ENCODE data around the gene CDC7.
"Not testable (repeated sequence)": the region's sequence is repeated elsewhere in the genome, so short reads cannot be mapped to it uniquely, and the experiment has no call there.

CDC7 gene

GRCh38 chr1:91500756-91501522 is at the start of gene CDC7:
TSS of gene CDC7 (plus strand) at chr1:91500851. CDS start at chr1:91501717, 866 bp downstream.
- DNase-seq (ENCODE audit: low read depth): peak; percentile 90

- DNase-seq (ENCODE audit: low read depth): no peak
Observed at GRCh38 chr1:91454136-91454535, 46.5 kb upstream of the CDC7 start.

DNA sequence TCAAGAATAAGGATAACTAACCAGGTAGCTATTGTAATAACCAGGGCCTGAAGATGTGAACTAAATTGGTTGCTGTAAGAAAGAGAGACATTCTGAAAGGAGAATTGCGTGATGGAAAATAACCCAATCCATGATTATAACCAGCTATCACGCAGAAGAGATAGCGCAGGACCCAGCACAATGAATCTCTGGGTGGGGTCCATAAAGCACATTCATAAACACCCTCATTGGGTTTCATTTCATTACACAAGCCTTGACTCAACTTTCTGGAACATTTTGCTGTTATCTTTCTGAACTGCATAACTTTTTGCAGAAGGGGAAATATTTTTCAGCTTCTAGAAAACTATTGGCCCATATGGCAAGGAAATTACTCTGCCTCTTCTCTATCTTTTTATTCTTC is 45.3 kb upstream of the CDC7 start:
- no peak for DNase-seq (ENCODE audit: low read depth)

DNA sequence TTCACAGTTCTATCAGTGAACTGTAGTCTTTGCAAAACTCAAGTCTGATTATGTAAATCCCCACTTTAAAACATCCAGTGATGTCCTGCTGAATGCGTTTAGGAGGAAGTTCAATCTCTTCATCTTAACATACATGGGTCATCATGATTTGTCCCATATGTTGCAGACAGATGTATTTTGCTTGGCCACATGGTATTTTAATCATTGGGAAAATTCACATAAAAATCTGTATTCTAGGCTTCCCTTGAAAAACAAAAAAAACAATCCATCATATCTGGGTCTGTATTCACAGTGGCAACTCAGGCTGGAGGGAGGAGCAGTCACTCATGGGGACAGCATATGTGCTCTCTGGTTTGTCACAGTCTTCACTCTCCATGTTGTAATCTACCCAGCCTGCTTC is 44.8 kb upstream of the CDC7 start:
- no peak for DNase-seq (ENCODE audit: low read depth)

DNA sequence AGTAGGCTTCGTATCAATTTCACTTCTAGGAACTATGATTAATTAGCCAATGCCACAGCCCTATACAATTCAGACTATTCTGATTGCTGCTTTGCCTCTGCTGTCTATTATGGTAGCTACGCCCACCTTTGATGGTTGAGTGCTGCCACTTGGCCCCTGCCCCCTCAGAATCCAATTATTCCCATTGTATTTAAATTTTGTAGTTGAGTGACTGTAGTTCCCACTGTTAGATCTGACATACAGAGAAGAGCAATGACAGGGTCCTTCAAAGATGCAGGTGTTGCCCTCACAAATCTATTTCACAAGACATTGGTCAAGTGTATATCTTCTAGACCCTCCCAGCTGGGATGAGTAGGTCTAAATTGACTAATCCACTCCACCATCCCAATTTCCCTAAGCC is 35.3 kb upstream of the CDC7 start:
- not testable (repeated sequence) for DNase-seq (ENCODE audit: low read depth)

- no peak for DNase-seq (ENCODE audit: low read depth)
Observed at GRCh38 chr1:91476533-91477217, 24.0 kb upstream of the CDC7 start.

GRCh38 chr1:91487469-91487868 is 13.2 kb upstream of the CDC7 start:
- no peak for DNase-seq (ENCODE audit: low read depth)

GRCh38 chr1:91490501-91490900 is 10.2 kb upstream of the CDC7 start:
- DNase-seq (ENCODE audit: low read depth): no peak

DNA sequence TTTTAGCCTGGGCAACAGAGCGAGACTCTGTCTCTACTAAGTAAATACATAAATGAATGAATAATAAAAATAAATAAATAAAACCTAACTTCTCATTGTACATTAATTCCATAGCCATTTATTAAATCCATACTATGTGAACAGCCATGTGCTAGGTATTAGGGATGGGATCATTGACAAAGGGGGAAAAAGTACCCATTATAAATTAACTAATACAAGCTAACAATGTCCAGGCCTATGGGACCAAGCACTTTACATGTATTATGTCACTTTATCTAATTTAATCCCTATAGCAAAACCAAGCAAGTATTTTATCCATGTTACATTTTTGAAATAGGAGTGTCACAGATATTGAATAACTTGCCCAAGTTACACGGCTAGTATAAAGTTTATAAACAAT is 2.6 kb upstream of the CDC7 start:
- DNase-seq (ENCODE audit: low read depth): no peak

- no peak for DNase-seq (ENCODE audit: low read depth)
Observed at GRCh38 chr1:91498498-91499245, 2.0 kb upstream of the CDC7 start.

GRCh38 chr1:91499346-91499745 is 1.3 kb upstream of the CDC7 start:
- no peak for DNase-seq (ENCODE audit: low read depth)

DNA sequence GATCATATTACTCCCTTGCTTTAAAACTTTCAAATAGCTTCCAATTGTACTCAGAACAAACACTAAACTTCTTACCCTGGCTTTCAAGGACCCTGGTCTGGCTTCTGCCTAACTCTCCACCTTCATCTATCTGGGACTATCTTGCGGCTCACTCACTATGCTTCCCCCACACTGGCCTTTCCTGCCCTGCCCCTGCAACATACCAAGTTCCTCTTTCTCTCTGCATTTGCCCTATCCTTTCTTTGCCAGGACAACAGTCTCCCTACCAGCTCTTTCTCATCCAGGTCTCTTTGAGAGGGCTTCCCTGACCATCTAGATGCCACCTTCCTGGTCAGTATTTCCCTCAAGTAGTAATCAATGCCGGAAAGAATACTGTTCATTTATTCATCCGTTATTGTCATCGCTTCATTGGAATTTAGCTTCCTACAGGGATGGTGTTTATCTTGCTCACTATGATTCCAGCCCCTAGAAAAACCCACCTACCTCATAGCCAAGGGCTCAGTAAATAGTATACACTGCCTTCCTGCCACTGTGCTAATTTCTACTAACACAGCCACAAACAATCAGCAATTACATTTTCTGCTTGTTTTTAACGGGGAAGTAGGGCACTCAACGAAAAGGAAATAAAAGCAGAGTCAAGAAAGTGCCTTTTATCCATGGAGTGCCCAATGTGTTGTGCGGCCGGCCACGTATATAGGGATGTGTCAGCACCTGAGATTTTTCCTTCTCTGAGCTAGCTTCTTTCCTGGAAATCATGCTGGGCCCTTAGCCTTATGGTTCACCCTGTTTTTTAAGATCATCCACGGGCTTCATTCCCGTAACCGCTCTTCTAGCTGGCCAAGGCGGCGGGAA is 521 bp upstream of the CDC7 start:
- DNase-seq (ENCODE audit: low read depth): no peak

DNA sequence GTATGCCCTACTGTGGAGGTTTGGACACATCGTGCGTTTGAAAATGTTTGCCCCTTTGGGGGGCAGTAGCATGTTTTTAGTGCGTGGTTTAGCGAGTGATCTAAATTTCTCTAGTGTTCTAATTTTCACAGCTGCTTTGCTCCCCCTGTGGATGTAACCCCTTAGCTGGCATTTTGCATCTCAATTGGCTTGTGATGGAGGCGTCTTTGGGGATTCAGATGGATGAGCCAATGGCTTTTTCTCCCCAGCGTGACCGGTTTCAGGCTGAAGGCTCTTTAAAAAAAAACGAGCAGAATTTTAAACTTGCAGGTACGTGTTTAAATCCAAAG is 836 bp downstream of the CDC7 start:
- peak; percentile 62 for DNase-seq (ENCODE audit: low read depth)

GRCh38 chr1:91501971-91502671 is 1.5 kb downstream of the CDC7 start:
- DNase-seq (ENCODE audit: low read depth): no peak

DNA sequence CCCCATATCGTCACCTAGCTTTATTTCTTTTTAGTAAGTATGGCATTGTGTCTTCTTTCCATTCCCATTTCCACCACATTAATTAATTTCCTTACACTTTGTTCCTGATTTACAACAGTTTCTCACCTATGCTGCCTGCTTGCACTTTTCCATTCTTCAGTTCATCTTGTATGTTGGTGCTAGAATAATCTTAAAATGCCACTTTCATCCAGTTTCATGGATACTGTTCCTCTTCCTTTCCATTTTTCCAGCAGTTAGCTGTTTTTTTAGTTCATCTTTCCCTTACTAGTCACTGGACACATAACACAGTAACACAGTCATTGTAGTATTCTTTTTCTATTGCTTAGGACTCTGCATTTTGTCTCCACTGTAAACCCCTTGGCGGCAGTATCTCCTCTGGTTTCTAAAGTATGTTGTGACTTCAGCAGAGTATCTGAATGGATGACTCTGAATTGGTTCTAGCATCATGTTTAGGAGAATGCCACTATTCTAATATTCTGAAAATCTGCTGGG is 2.1 kb downstream of the CDC7 start:
- DNase-seq (ENCODE audit: low read depth): peak; percentile 50

DNA sequence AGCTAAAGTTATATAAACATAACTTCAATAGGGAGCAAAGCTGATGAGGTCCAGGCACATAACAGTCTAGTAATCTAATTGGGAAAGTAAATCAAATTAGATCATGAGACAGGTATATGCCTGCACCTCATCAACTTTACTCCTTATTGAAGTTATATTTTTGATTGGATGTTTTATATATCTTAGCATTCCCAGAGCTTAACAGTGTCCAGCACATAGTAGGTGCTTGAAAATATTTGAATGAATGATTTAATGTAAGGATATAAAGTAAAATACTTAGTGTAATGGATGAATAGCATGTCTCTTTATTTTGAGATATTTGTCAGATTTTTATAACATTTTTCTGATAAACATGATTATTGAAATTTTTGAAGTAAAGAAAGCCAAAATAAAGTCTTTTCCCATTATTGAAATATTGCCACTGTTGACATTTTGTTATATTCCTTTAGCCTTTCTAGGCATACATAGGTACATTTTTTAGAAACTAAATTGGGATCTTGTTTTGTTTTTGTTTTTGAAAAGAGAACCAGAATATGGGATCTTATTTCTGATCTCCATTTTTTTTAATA is 2.8 kb downstream of the CDC7 start:
- DNase-seq (ENCODE audit: low read depth): no peak

- no peak for DNase-seq (ENCODE audit: low read depth)
Observed at GRCh38 chr1:91503975-91504530, 3.4 kb downstream of the CDC7 start.

GRCh38 chr1:91505086-91505485 is 4.4 kb downstream of the CDC7 start:
- DNase-seq (ENCODE audit: low read depth): no peak

DNA sequence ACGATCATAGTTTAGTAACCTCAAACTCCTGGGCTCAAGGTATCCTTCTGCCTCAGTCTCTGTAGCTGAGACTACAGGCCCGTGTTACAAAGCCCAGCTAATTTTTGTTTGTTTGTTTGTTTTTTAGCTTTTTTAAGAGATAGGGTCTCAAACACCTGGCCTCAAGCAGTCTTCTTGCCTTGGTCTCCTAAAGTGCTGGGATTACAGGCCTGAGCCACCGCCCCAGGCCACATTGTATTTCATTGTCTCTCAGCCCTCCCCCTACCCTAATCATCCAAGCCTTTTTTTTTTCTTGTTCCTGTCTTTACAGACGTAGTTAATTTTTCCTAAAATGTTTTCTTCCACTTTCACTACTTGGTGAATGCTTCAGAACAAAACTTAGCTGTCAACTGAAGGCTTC is 5.4 kb downstream of the CDC7 start:
- DNase-seq (ENCODE audit: low read depth): no peak

DNA sequence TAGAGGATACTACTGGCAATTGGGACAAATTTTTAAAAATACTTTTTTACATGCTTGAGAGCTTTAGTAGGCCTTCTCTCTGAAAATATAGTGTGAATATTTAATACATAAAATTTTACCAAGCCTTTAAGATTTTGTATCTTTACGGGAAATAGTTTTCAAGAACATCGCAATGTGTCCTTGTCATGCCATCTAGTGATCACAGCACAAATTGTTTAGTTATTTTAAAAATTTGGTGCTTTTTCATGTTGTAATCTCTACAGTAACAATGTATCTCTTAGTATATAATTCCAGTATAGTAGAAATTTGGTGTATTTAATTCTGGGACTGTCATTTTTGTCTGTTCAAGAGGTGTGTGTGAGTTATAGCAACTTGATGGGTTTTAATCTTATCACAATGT is 6.7 kb downstream of the CDC7 start:
- no peak for DNase-seq (ENCODE audit: low read depth)

DNA sequence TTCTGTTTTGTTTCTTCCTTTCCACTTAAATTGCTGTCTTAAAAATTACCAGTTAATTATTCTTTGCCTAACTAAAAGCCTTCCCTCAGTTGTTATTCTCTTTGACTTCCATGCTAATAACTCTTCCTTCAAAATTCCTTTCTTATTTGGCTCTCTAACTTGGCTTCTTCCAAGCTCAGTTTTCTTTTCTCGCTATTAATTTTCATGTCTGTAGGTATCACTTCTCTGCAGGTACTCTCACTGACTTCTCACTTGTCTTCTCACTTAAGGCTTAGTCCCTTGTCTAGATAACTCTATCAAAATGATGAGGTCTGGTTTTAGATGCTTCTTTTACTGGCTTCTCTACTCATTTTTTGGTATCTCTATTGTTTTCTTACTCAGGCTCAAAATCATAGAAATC is 10.1 kb downstream of the CDC7 start:
- DNase-seq (ENCODE audit: low read depth): no peak

Measured in EH (cell line).